ENCODE results near the gene KAT2B.
A peak's percentile ranks its signal among the peaks of the same experiment; 100 is the strongest.
"Not testable (repeated sequence)": the region's sequence is repeated elsewhere in the genome, so short reads cannot be mapped to it uniquely, and the experiment has no call there.

Gene KAT2B

DNA sequence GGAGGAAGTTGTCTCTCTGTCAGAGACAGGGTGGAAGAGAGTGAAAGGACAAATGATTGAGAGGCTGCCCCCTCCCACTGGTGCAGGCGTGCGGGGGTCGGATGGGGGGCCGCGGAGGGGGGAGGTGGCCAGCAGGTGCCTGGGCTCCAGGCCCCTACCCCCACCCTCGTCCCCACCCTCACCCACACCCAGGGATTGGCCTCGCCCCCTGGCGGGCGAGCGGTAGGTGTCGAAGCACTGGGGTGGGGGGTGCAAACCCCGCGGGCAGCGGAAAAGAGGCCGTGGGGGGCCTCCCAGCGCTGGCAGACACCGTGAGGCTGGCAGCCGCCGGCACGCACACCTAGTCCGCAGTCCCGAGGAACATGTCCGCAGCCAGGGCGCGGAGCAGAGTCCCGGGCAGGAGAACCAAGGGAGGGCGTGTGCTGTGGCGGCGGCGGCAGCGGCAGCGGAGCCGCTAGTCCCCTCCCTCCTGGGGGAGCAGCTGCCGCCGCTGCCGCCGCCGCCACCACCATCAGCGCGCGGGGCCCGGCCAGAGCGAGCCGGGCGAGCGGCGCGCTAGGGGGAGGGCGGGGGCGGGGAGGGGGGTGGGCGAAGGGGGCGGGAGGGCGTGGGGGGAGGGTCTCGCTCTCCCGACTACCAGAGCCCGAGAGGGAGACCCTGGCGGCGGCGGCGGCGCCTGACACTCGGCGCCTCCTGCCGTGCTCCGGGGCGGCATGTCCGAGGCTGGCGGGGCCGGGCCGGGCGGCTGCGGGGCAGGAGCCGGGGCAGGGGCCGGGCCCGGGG, at the start of gene KAT2B:
Gene KAT2B (plus strand): TSS at position 682 of the 783 bp plus-strand sequence. CDS start 32 bp downstream, at position 714.
- DNase-seq = peak; percentile 88

GRCh38 chr3:19994796-19995195, 45.5 kb upstream of the KAT2B start:
- no peak for DNase-seq

DNA sequence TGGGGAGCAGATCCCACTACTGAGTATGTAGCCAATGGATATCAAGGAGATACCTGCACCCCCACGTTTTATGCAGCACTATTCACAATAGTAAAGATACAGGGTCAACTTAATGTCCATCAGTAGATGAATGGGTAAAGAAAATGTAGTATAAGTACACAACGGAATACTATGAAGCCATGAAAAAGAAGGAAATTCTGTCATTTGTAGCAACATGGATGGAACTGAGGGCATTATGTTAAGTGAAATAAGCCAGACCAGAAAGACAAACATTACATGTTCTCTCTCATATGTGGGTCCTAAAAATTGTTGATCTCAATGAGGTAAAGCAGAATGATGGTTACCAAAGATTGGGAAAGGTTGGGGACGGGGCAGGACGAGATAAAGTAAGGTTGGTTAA, 42.7 kb upstream of the KAT2B start:
- DNase-seq = no peak

GRCh38 chr3:20001932-20002331, 38.3 kb upstream of the KAT2B start:
- no peak for DNase-seq

DNA sequence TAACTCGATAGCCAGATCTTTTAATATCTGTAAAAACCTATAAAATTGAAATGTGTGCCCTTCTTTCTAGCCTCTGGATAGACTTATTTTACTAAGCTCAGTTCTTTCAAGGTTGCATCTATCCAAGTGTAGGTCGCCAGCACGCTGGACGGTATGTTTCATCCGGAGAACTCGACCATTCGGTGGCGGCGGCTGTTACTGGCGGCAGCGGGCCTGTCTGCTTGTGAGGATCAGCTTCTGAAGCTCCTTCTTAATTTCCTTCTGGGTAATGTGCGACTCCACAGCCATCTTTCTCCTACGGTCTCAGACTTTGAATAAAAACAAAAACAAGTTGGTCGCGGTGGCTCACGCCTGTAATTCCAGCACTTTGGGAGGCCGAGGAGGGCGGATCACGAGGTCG, 32.3 kb upstream of the KAT2B start:
- no peak for DNase-seq

DNA sequence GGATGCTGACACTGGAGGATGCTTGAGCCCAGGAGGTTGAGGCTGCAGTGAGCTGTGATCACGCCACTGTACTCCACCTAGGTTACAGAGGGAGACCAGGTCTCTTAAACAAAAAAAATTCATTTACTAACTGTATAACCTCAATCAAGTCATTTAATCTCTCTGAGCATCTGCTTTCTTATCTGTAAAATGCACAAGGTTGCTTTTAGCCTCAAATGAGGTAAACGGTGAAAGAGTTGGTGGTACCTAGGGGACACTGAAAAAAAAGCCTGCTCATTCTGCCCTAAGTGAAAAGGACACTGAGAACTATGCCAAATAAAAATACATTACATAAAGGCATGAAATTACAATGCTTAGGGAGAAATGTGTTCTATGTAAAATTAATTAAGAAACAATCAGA, 31.6 kb upstream of the KAT2B start:
- DNase-seq = no peak

- no peak for DNase-seq
These were observed 28.1 kb upstream of the KAT2B start, which contains the start of gene PP2D1 for GRCh38 chr3:20012164-20012563. PP2D1 (minus strand) TSS chr3:20012264; CDS start chr3:20012072, 192 bp downstream.

- DNase-seq = no peak
These were observed 26.9 kb upstream of the KAT2B start for GRCh38 chr3:20013396-20013795.

DNA sequence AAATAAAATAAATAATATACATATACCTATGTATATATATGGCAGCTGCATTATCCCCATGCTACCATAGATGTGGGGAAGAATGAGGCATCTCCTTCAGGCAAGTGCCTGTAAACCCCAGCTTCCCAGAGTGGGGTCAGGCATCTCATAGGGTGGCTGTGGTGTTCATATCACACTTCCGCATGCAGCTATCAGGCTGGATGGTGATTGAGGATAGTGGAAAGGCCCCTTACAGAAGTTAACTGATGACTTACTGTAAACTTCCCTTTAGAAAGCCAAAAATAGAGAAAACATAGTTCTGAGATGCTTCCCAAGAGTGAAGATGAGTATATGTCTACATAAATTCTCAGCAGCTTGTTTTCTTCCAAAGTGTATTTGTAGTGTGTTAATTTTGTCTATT, 24.7 kb upstream of the KAT2B start:
- DNase-seq = no peak

DNA sequence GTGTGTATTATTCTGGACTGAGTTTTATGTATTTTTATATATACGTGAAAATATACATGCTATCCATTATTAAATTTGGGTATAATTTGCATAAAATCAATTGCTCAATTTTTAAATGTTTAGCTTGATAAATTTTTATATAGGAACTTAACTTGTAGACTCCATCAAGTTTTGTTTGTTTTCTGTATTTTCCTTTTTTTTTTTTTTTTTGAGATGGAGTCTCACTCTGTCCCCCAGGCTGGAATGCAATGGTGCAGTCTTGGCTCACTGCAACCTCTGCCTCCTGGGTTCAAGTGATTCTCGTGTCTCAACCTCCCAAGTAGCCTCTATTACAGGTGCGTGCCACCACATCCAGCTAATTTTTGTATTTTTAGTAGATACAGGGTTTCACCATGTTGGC, 24.2 kb upstream of the KAT2B start:
- not testable (repeated sequence) for DNase-seq

DNA sequence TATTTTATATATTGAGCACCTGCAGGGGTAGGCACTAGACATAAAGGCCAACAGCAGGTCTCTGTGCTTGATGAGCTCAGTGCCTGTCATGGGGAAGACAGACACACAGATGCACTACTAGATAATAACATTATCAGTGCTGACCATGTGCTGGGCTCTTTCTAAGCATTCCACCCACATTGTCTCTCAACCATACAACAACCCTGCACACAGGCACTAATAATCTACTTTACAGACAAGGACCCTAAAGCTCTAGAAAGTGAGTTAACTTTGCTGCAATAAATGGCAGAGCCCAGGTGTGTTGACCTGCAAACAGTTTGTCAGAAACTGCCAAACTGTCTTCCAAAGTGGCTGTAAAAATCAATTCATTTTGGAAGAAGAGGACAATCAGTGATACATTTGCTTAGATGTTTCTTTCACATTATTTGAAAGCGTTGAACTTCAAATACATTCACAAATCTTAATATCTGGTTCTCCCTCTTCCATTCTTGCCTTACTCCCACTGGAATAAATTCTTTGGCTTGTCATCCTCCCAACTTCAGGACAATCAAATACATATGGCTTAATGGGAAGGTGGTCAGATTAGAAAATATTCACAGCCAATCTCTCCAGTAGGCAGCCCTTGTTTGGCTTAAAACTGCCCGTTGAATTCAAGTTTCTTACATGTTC, 17.2 kb upstream of the KAT2B start:
- no peak for DNase-seq

- no peak for DNase-seq
These were observed 16.4 kb upstream of the KAT2B start for GRCh38 chr3:20023623-20024405.

DNA sequence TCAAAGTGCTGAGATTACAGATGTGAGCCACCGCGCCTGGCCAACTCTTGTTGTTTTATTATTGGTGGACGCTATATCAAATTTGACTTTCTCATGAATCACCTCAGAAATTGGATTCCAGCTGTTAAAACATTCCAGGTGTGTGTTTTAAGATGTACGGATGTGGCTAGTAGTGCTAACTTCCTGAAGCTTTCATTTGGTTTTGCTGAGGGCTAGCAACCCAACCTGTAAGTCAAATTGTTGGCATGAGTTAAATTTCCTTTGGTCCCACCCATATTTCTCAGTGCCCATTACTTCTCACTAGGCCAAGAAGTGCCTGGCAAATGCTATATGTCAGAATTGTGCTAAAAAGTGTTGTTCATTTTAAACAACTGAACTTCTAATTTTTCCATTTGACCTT, 13.1 kb upstream of the KAT2B start:
- DNase-seq = no peak

- no peak for DNase-seq
These were observed 11.3 kb upstream of the KAT2B start for GRCh38 chr3:20028905-20029331.

DNA sequence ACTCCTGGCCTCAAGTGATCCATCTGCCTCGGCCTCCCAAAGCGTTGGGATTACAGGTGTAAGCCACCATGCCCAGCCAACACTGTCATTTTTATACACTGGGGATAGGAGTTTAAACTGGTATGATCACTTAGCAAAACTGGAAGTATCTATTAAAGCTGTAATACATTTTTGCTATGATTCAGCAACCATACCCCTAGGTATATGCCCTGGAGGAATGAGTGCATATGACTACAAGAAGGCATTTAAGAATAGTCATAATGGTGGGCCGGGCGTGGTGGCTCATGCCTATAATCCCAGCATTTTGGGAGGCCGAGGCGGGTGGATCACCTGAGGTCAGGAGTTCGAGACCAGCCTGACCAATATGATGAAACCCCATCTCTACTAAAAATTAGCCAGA, 8.3 kb upstream of the KAT2B start:
- not testable (repeated sequence) for DNase-seq

DNA sequence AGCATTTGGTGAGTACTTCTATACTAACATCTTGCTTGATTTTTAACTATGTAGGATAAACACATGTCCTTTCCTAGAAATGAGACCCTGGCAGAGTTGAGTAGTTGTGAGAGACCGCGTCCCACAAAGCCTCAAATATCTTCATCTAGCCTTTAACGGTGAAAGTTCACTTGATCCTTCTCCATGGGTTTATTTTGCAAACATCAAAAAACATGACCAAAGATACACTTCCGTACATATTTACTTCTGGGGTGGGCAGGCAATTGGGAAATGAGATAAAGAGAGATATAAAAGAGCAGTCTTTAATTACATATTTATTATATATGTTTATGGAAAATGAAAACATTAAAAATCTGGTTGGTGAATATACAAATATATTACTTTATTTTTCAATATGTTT, 5.2 kb upstream of the KAT2B start:
- no peak for DNase-seq

- no peak for DNase-seq
These were observed 2.8 kb upstream of the KAT2B start for GRCh38 chr3:20037255-20037996.

DNA sequence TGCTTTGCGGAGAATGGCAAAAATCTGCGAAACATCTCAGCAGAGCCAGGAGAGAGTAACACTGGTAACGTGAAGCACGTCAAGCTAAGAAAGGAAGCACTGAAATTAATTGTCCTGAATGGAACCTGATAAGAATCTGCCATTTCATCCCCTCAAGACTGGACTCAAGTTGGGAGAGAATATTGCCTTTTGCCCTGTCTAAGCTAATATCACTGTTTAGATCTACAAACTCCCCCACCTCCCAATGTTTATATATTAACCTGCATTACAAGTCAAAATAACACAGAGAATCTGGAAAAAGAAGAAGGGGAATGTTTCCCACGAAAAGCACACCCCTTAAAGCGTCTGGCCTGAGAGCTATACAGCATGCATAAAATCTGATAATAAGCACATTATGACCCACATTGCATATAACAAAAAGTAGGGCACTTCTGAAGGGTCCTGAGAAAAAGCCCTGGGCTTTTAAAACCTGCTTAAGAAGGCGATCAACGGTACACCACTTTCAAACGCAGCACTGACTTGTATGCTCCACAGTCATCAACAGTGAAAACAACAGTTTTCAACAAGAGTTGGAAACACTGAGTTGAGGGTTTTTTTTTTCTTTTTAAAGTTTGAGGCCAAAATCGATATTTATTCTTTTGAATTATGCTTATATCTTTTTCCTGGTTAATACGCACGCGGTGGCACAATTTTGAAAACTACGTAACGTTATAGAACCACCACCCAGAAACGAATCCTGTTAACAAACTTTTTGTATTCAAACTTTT, 1.4 kb upstream of the KAT2B start:
- DNase-seq = no peak

DNA sequence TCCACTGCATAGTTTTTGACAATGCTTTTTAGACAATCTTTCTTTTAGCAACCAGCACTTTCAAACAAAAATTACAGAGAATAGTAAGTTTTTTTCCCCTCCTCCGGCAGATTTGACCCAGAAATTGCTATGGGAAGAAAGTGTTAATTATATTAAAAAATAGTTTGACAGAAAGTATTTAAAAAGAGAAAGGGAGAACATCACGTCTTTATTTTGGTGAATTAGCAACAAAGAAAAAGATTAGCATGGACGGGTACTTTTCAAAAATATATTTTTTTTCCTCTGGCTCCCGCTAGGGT, 831 bp upstream of the KAT2B start:
- DNase-seq = no peak

GRCh38 chr3:20040548-20041196, 426 bp downstream of the KAT2B start:
- DNase-seq = peak; percentile 83

GRCh38 chr3:20041197-20041780, 1.0 kb downstream of the KAT2B start:
- DNase-seq = peak; percentile 90

Measured in stimulated activated CD4-positive, alpha-beta T cell treated with anti-CD3 and anti-CD28 coated beads, Interleukin-15, amount 100 ng/mL, for 24 hours (primary cell).